ENCODE results near the gene GPR160. TPM values are rescaled to one million over a fixed set of nuclear protein-coding genes. Genes with fewer than 3 reads are reported as not detected.

GPR160 gene, protein sequence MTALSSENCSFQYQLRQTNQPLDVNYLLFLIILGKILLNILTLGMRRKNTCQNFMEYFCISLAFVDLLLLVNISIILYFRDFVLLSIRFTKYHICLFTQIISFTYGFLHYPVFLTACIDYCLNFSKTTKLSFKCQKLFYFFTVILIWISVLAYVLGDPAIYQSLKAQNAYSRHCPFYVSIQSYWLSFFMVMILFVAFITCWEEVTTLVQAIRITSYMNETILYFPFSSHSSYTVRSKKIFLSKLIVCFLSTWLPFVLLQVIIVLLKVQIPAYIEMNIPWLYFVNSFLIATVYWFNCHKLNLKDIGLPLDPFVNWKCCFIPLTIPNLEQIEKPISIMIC
- 0.59 TPM in 1 of 2 replicates, not detected in the other for total RNA-seq

GRCh38 chr3:170037463-170038433 is at the start of gene GPR160:
GPR160 (plus strand) TSS chr3:170037995; CDS start chr3:170083973, 45,978 bp downstream.

Other genes with a start within 250 kb of the GPR160 start
- not detected in 2 replicates for gene LRRIQ4, start 225.1 kb upstream of the GPR160 start, total RNA-seq
- 3.6 and 4.6 TPM in 2 replicates for gene LRRC34, start 225.1 kb upstream of the GPR160 start, total RNA-seq
- gene LRRC31, start 168.1 kb upstream of the GPR160 start, total RNA-seq, result not detected in 2 replicates
- gene SAMD7, start 126.4 kb upstream of the GPR160 start, total RNA-seq, result not detected in 2 replicates
- gene SEC62, start 71.2 kb upstream of the GPR160 start, total RNA-seq, result 32.6 and 37.0 TPM in 2 replicates
- gene PHC3, start 143.7 kb downstream of the GPR160 start, total RNA-seq, result 21.6 and 35.6 TPM in 2 replicates
- 21.2 and 23.1 TPM in 2 replicates for gene PRKCI, start 184.4 kb downstream of the GPR160 start, total RNA-seq